SK-N-MC (cell line): ENCODE measurements around the gene NTMT1.

Experiments
- EZH2 ChIP-seq: fragments of 200-600 bp; sonication (generic); IDR thresholded peaks from one replicate; pipeline ENCODE4 v1.6.1; 2017; ENCODE audit warnings: antibody characterized with exemption
- FOXP2 ChIP-seq: optimal IDR thresholded peaks from 2 replicates; pipeline ENCODE3; 2011; ENCODE audit warnings: mild to moderate bottlenecking, moderate library complexity; ENCODE audit not compliant: insufficient read depth; ENCODE audit errors: extremely low read length, control extremely low read depth
- POLR2AphosphoS5 ChIP-seq: IDR thresholded peaks from 2 replicates; pipeline ENCODE4 v1.6.1; 2012; ENCODE audit warnings: mild to moderate bottlenecking, low read depth, low read length, borderline replicate concordance

DNA sequence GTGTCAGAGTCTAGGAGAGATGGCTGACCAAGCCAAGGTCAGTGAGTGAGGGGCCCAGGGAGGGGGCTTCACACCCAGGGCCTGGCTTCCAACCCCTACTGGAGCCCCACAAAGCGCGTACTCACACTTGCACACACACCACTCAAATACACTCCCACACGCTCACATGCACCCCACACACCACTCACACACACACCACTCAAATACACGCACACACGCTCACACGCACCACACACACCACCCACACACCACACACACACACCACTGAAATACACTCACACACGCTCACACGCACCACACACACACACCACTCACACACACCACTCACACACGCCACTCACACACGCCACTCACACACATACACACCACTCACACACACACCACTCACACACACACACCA, 21.7 kb downstream of the NTMT1 start:
- TF ChIP-seq EZH2, result no peak
- no peak for TF ChIP-seq POLR2AphosphoS5
- no peak for TF ChIP-seq FOXP2
